Measurements from ENCODE around the gene ADCY9. TPM values are rescaled to one million over a fixed set of nuclear protein-coding genes. Genes with fewer than 3 reads are reported as not detected.

Gene ADCY9
- total RNA-seq, 1 experiment from 2014 or later, result 11.5 TPM

GRCh38 chr16:3948378-3948995 is 167.8 kb downstream of the ADCY9 start:
- Mint-ChIP-seq H3K36me3 (peaks cover under 1% of the 10 kb centered on the region), H3K4me1 (no peaks in the 10 kb centered on the region), H3K9me3 (peaks cover under 1% of the 10 kb centered on the region), H3K4me3 (no peak overlapping the region), H3K27ac (no peak overlapping the region), H3K27me3 (ENCODE audit: low read depth) (0 out of 2 replicates have a peak, but pooled peaks cover under 1% of the 10 kb centered on the region)
- no peak for DNase-seq (ENCODE audit: low spot score)
- CTCF ChIA-PET, result interaction anchor here (3.0 kb wide), 1 partner anchor 9 kb away, joined by 20 read pairs; no protein-coding TSS in a partner anchor
- POLR2A ChIA-PET, result no interaction called here
- ATAC-seq, result no peak
- TF ChIP-seq CBFB (CRISPR knock-in tag; IDR thresholded peaks at IDR 0.05; ENCODE audit: low read depth), result no peak
- TF ChIP-seq CTCF (IDR thresholded peaks at IDR 0.05), result no peak
- no peak for TF ChIP-seq USF2 (CRISPR knock-in tag; IDR thresholded peaks at IDR 0.05)
- TF ChIP-seq GABPB1 (CRISPR knock-in tag; IDR thresholded peaks at IDR 0.05), result no peak
- TF ChIP-seq, protein P1, sequence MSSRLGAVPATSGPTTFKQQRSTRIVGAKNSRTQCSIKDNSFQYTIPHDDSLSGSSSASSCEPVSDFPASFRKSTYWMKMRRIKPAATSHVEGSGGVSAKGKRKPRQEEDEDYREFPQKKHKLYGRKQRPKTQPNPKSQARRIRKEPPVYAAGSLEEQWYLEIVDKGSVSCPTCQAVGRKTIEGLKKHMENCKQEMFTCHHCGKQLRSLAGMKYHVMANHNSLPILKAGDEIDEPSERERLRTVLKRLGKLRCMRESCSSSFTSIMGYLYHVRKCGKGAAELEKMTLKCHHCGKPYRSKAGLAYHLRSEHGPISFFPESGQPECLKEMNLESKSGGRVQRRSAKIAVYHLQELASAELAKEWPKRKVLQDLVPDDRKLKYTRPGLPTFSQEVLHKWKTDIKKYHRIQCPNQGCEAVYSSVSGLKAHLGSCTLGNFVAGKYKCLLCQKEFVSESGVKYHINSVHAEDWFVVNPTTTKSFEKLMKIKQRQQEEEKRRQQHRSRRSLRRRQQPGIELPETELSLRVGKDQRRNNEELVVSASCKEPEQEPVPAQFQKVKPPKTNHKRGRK (CRISPR knock-in tag; IDR thresholded peaks at IDR 0.05; ENCODE audit: borderline replicate concordance), result no peak
- TF ChIP-seq ZNF423 (CRISPR knock-in tag; IDR thresholded peaks at IDR 0.05), result no peak
- no peak for TF ChIP-seq JAZF1 (CRISPR knock-in tag; IDR thresholded peaks at IDR 0.05)
- TF ChIP-seq, protein P2, sequence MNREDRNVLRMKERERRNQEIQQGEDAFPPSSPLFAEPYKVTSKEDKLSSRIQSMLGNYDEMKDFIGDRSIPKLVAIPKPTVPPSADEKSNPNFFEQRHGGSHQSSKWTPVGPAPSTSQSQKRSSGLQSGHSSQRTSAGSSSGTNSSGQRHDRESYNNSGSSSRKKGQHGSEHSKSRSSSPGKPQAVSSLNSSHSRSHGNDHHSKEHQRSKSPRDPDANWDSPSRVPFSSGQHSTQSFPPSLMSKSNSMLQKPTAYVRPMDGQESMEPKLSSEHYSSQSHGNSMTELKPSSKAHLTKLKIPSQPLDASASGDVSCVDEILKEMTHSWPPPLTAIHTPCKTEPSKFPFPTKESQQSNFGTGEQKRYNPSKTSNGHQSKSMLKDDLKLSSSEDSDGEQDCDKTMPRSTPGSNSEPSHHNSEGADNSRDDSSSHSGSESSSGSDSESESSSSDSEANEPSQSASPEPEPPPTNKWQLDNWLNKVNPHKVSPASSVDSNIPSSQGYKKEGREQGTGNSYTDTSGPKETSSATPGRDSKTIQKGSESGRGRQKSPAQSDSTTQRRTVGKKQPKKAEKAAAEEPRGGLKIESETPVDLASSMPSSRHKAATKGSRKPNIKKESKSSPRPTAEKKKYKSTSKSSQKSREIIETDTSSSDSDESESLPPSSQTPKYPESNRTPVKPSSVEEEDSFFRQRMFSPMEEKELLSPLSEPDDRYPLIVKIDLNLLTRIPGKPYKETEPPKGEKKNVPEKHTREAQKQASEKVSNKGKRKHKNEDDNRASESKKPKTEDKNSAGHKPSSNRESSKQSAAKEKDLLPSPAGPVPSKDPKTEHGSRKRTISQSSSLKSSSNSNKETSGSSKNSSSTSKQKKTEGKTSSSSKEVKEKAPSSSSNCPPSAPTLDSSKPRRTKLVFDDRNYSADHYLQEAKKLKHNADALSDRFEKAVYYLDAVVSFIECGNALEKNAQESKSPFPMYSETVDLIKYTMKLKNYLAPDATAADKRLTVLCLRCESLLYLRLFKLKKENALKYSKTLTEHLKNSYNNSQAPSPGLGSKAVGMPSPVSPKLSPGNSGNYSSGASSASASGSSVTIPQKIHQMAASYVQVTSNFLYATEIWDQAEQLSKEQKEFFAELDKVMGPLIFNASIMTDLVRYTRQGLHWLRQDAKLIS (CRISPR knock-in tag; IDR thresholded peaks at IDR 0.05; ENCODE audit: borderline replicate concordance), result no peak
- no peak for TF ChIP-seq TEAD1 (CRISPR knock-in tag; IDR thresholded peaks at IDR 0.05)
- TF ChIP-seq ELF4 (CRISPR knock-in tag; IDR thresholded peaks at IDR 0.05; ENCODE audit: low read depth), result no peak
- TF ChIP-seq RORB (CRISPR knock-in tag; IDR thresholded peaks at IDR 0.05), result no peak
- no peak for TF ChIP-seq NR2C2 (CRISPR knock-in tag; IDR thresholded peaks at IDR 0.05)
- TF ChIP-seq GTF2I (CRISPR knock-in tag; conservative IDR thresholded peaks at IDR 0.05), result no peak
- TF ChIP-seq KAT7 (CRISPR knock-in tag; IDR thresholded peaks at IDR 0.05; ENCODE audit: borderline replicate concordance), result no peak
- TF ChIP-seq MXD4 (CRISPR knock-in tag; IDR thresholded peaks at IDR 0.05; ENCODE audit: borderline replicate concordance), result no peak

DNA sequence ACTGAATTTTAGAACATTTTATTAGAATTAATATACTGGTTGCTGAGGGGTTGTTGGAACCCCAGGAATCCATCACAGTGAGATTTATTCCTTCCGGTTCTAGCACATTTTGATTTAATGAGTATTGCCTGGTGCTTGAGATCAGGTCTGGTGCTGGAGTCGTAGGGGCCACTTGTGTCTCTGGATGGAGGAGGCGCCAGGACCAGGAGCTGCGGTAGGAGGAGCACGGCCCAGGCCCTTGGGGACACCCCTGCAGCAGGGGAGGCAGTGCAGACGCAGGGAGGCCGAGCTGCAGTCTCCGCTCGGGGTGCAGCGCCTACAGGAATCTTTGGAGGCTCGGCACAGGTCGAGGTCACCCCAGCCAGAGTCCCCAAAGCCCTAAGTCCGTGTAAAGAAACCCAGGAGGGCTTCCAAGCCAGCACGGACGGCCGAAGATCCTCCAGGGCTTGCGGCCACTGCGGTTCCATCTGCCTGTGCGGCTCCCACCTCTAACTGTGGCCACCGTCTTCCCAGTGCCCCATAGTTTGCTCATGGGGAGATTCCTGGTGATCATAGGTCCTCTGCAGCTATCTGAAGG is 169.6 kb downstream of the ADCY9 start:
- TF ChIP-seq MXD4 (CRISPR knock-in tag; IDR thresholded peaks at IDR 0.05; ENCODE audit: borderline replicate concordance), result no peak
- TF ChIP-seq RORB (CRISPR knock-in tag; IDR thresholded peaks at IDR 0.05), result no peak
- no peak for TF ChIP-seq TP53 (CRISPR knock-in tag; IDR thresholded peaks at IDR 0.05)
- TF ChIP-seq NFYB (CRISPR knock-in tag; conservative IDR thresholded peaks at IDR 0.05; ENCODE audit: low read depth), result no peak
- TF ChIP-seq ZNF317 (CRISPR knock-in tag; IDR thresholded peaks at IDR 0.05; ENCODE audit: borderline replicate concordance, low read depth), result no peak
- TF ChIP-seq ZNF396 (CRISPR knock-in tag; IDR thresholded peaks at IDR 0.05; ENCODE audit: borderline replicate concordance), result no peak
- TF ChIP-seq ZNF232 (CRISPR knock-in tag; IDR thresholded peaks at IDR 0.05), result no peak
- TF ChIP-seq, protein P2 (CRISPR knock-in tag; IDR thresholded peaks at IDR 0.05; ENCODE audit: borderline replicate concordance), result no peak
- H3K36me3 Mint-ChIP-seq, result peaks cover 9% of the 10 kb centered on the region
- DNase-seq (ENCODE audit: low spot score) (no peak), ATAC-seq (no peak)
- H3K4me1 Mint-ChIP-seq, result no peaks in the 10 kb centered on the region
- H3K27me3 Mint-ChIP-seq (ENCODE audit: low read depth), result 0 out of 2 replicates have a peak, but pooled peaks cover 2% of the 10 kb centered on the region
- H3K27ac Mint-ChIP-seq, result no peak overlapping the region
- ChIA-PET POLR2A (no interaction called here), CTCF (no interaction called here)
- H3K4me3 Mint-ChIP-seq, result no peak overlapping the region
- peaks cover 17% of the 10 kb centered on the region for H3K9me3 Mint-ChIP-seq
